OCI-M2 (cell line): Measurements from ENCODE around the gene PRSS1.

Source experiments
- DNase-seq: peaks from one replicate; lab custom pipeline; 2025; ENCODE audit not compliant: unreplicated experiment; lab: John Stamatoyannopoulos, UW

PRSS1 gene

GRCh38 chr7:142792129-142792528 is 42.9 kb downstream of the PRSS1 start:
- no peak for DNase-seq

DNA sequence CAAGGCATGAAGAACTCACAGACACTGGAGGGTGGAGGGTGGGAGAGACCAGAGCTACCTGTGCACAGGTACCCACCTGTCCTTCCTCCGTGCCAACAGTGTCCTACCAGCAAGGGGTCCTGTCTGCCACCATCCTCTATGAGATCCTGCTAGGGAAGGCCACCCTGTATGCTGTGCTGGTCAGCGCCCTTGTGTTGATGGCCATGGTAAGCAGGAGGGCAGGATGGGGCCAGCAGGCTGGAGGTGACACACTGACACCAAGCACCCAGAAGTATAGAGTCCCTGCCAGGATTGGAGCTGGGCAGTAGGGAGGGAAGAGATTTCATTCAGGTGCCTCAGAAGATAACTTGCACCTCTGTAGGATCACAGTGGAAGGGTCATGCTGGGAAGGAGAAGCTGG is 43.3 kb downstream of the PRSS1 start:
- no peak for DNase-seq

GRCh38 chr7:142793156-142793555 is 43.9 kb downstream of the PRSS1 start:
- DNase-seq, result no peak

DNA sequence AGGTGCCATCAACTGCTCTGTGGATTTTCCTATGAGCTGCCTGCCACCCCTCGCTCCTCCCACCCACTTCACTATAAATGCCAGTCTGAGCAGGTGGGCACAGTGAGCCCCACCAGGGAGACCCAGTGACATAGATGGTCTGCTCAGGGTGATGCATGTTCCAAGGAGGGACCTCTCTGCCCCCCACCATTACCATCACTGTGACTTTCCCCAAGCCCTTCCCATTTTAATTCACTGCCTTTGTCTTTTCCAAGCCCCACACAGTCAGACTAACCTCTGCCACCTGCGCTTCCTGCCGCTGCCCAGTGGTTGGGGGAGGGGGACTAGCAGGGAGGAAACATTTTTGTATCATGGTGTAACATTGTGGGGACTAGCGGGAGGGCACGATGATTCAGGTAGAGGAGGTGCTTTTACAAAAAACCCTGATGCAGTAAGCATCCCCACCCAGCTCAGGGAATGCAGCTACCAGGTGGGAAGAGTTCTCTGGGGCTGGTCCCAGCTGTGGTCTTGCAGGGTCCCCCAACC is 46.1 kb downstream of the PRSS1 start:
- no peak for DNase-seq

DNA sequence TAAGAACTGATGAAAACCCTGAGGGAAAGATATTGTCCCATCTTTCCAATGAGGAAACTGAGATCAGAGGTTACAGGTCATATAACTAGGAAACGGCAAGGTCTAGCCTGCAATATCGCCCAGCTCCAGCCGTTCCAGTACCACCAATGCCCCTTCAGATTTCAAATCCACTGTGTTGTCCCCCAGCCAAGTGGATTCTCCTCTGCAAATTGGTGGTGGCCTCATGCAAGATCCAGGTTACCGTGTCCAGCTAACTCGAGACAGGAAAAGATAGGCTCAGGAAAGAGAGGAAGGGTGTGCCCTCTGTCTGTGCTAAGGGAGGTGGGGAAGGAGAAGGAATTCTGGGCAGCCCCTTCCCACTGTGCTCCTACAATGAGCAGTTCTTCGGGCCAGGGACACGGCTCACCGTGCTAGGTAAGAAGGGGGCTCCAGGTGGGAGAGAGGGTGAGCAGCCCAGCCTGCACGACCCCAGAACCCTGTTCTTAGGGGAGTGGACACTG is 46.8 kb downstream of the PRSS1 start:
- DNase-seq, result no peak

DNA sequence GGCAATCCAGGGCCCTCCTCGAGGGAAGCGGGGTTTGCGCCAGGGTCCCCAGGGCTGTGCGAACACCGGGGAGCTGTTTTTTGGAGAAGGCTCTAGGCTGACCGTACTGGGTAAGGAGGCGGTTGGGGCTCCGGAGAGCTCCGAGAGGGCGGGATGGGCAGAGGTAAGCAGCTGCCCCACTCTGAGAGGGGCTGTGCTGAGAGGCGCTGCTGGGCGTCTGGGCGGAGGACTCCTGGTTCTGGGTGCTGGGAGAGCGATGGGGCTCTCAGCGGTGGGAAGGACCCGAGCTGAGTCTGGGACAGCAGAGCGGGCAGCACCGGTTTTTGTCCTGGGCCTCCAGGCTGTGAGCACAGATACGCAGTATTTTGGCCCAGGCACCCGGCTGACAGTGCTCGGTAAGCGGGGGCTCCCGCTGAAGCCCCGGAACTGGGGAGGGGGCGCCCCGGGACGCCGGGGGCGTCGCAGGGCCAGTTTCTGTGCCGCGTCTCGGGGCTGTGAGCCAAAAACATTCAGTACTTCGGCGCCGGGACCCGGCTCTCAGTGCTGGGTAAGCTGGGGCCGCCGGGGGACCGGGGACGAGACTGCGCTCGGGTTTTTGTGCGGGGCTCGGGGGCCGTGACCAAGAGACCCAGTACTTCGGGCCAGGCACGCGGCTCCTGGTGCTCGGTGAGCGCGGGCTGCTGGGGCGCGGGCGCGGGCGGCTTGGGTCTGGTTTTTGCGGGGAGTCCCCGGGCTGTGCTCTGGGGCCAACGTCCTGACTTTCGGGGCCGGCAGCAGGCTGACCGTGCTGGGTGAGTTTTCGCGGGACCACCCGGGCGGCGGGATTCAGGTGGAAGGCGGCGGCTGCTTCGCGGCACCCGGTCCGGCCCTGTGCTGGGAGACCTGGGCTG is 47.5 kb downstream of the PRSS1 start:
- no peak for DNase-seq

GRCh38 chr7:142797391-142798377 is 48.4 kb downstream of the PRSS1 start:
- DNase-seq, result no peak

GRCh38 chr7:142798451-142799436 is 49.5 kb downstream of the PRSS1 start:
- DNase-seq, result no peak

GRCh38 chr7:142799437-142799835 is 50.2 kb downstream of the PRSS1 start:
- no peak for DNase-seq

DNA sequence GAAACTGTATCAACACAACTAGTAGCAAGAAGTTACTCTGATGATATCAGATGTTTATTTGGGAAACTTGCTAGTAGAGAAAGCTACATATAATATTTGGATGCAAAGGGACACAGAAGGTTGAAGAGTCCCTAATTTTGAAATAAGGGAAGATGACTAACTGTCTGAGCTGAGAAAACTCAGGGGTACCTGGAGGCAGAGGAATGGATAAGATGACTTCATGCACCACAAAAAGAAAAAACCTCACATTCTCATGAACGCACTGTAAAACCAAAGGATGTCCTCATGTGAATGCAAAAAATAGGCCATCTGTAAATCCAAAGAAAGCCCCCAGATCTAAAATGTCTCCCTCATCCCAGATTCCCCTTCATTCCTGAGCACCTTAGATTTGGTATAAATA is 50.8 kb downstream of the PRSS1 start:
- DNase-seq, result no peak

- no peak for DNase-seq
Observed at GRCh38 chr7:142800699-142801260, 51.5 kb downstream of the PRSS1 start.

GRCh38 chr7:142801601-142802295 is 52.5 kb downstream of the PRSS1 start:
- DNase-seq, result no peak

GRCh38 chr7:142802301-142802700 is 53.0 kb downstream of the PRSS1 start:
- DNase-seq, result no peak
